GM19438 (cell line): ENCODE results near the gene ZNF555.
"Not testable (repeated sequence)": the region's sequence is repeated elsewhere in the genome, so short reads cannot be mapped to it uniquely, and the experiment has no call there.

Source experiments
- ATAC-seq: cut with Tn5 transposase; IDR thresholded peaks from one replicate; pipeline ENCODE4 v1.9.1; 2021; ENCODE audit warnings: low read depth; ENCODE audit not compliant: unreplicated experiment

The ZNF555 gene

GRCh38 chr19:2866495-2867024, 25.3 kb downstream of the ZNF555 start:
- ATAC-seq, result no peak

GRCh38 chr19:2867025-2867991, 26.0 kb downstream of the ZNF555 start, which contains the start of gene ZNF556:
TSS of gene ZNF556 (plus strand) at chr19:2867335. CDS start at chr19:2867422, 87 bp downstream.
- no peak for ATAC-seq

- no peak for ATAC-seq
These were observed 28.3 kb downstream of the ZNF555 start for GRCh38 chr19:2869618-2870017.

- not testable (repeated sequence) for ATAC-seq
These were observed 30.9 kb downstream of the ZNF555 start for GRCh38 chr19:2872175-2872574.

- no peak for ATAC-seq
These were observed 36.4 kb downstream of the ZNF555 start for GRCh38 chr19:2877398-2878331.

- no peak for ATAC-seq
These were observed 42.6 kb downstream of the ZNF555 start for GRCh38 chr19:2883686-2884439.

- no peak for ATAC-seq
These were observed 44.5 kb downstream of the ZNF555 start for GRCh38 chr19:2885736-2886135.

- ATAC-seq, result no peak
These were observed 46.2 kb downstream of the ZNF555 start for GRCh38 chr19:2887391-2887914.

GRCh38 chr19:2888731-2889224, 47.5 kb downstream of the ZNF555 start:
- no peak for ATAC-seq

GRCh38 chr19:2890531-2890930, 49.3 kb downstream of the ZNF555 start:
- ATAC-seq, result not testable (repeated sequence)

- no peak for ATAC-seq
These were observed 55.4 kb downstream of the ZNF555 start for GRCh38 chr19:2896694-2897093.

- ATAC-seq, result peak; percentile 93
These were observed 59.3 kb downstream of the ZNF555 start, which contains the start of gene ZNF57 for GRCh38 chr19:2900296-2901252. TSS of gene ZNF57 (plus strand) at chr19:2900928. CDS start at chr19:2901046, 118 bp downstream.

GRCh38 chr19:2902590-2903218, 61.4 kb downstream of the ZNF555 start:
- no peak for ATAC-seq

GRCh38 chr19:2903326-2903725, 62.1 kb downstream of the ZNF555 start:
- ATAC-seq, result not testable (repeated sequence)

- no peak for ATAC-seq
These were observed 64.7 kb downstream of the ZNF555 start for GRCh38 chr19:2905918-2906519.

GRCh38 chr19:2906631-2907195, 65.4 kb downstream of the ZNF555 start:
- ATAC-seq, result no peak
